ENCODE data around the gene LITAF. TPM values are rescaled to one million over a fixed set of nuclear protein-coding genes. Genes with fewer than 3 reads are reported as not detected.
"Not testable (repeated sequence)": the region's sequence is repeated elsewhere in the genome, so short reads cannot be mapped to it uniquely, and the experiment has no call there.

The LITAF gene
- total RNA-seq, 1 donor from 2014 or later: 102 TPM

GRCh38 chr16:11576427-11577289 is 10.1 kb downstream of the LITAF start:
- intact Hi-C loops (cut with micrococcal nuclease): no loop called here

GRCh38 chr16:11575223-11575589 is 11.5 kb downstream of the LITAF start:
- intact Hi-C loops (cut with micrococcal nuclease): no loop called here

DNA sequence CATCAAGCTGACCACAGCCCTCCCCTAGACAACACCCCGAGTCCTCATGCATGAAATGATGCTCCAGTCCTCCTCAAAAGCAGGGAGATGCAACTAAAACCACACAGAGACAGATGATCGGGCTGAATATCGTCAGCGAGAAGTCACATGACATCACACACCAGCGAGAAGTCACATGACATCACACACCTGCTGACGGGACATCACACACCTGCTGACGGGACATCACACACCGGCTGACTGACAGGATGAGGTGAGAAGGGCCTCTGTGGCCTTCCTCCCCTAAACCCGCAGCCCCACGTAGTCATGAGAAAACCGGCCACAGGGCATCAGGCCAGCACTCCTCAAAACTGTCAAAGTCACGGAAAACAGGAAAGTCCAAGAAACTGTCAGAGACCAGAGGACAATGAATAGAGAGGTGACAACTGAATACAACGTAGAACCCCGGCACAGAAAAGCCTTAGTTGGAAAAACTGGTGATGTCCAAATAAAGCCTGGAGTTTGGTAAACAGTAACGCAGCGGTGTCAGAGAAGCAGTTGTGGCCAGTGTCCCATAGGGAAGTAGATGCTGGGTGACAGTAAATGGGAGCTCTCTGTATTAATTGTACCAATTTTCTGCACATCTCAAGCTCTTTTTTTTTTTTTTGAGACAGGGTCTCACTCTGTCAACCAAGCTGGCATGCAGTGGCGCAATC is 14.3 kb downstream of the LITAF start:
- intact Hi-C loops (cut with micrococcal nuclease): no loop called here

DNA sequence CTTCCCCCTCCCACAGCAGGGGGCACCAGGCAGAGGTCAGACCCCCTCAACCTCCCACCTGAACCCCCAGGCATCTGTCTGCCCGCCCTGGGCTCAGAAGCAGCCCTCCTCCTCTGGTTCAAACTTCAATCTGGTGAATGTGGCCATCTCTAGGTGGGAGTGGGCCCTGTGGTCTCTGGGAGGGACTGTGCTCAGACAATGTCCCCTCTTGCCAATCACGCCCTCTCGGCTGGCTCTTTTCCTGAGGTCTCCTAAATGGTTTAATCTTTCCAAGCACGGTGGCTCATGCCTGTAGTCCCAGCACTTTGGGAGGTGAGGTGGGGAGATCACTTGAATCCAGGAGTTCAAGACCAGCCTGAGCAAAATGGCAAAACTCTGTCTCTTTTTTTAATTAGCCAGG is 15.2 kb downstream of the LITAF start:
- intact Hi-C loops (cut with micrococcal nuclease): no loop called here

GRCh38 chr16:11570806-11571205 is 15.9 kb downstream of the LITAF start:
- intact Hi-C loops (cut with micrococcal nuclease): no loop called here

GRCh38 chr16:11570258-11570657 is 16.5 kb downstream of the LITAF start:
- intact Hi-C loops (cut with micrococcal nuclease): no loop called here

DNA sequence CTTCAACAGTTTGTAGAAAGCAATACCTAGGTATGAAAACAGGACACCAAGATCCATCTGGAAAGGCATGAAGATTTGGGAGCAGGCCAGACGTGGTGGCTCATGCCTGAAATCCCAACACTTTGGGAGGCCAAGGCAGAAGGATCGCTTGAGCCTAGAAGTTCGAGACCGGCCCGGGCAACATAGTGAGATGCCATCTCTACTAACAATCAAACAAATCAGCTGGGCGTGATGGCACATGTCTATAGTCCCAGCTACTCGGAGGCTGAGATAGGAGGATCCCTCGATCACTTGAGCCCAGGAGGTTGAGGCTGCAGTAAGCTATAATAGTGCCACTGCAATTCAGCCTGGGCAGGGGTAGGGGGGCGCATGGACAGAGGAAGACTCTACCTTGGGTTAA is 20.3 kb downstream of the LITAF start:
- intact Hi-C loops (cut with micrococcal nuclease): no loop called here

DNA sequence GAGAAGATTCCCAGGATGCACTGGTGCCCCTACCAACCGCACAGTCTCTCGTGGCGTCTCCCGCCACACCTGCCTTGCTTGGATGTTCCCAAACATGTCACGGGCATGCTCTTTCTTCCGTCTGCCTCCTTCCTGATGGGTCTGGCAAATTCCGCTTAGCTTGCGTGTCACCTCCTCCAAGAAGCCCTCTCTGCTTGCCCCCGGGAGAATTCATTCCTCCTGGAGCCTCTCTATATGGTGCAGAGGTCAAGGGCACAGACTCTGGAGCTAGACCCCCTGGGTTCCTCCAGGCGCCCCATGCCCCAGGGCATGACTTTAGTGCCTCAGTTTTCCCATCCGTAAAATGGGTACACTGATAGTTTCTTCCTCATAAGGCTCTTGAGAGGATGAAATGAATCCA is 21.1 kb downstream of the LITAF start:
- intact Hi-C loops (cut with micrococcal nuclease): no loop called here

GRCh38 chr16:11564046-11564926 is 22.4 kb downstream of the LITAF start:
- intact Hi-C loops (cut with micrococcal nuclease): no loop called here

GRCh38 chr16:11563493-11564040 is 23.2 kb downstream of the LITAF start:
- intact Hi-C loops (cut with micrococcal nuclease): no loop called here

GRCh38 chr16:11562941-11563340 is 23.8 kb downstream of the LITAF start:
- intact Hi-C loops (cut with micrococcal nuclease): no loop called here

GRCh38 chr16:11562411-11562810 is 24.3 kb downstream of the LITAF start:
- intact Hi-C loops (cut with micrococcal nuclease): no loop called here

GRCh38 chr16:11561856-11562255 is 24.9 kb downstream of the LITAF start:
- intact Hi-C loops (cut with micrococcal nuclease): loop anchor here (2.0 kb wide), 2 partner anchors 29 to 57 kb away; no protein-coding TSS in a partner anchor

- intact Hi-C loops (cut with micrococcal nuclease): loop anchor here (2.0 kb wide), 2 partner anchors 29 to 57 kb away; no protein-coding TSS in a partner anchor
Observed at GRCh38 chr16:11561454-11561805, 25.3 kb downstream of the LITAF start.

GRCh38 chr16:11560701-11561453 is 25.8 kb downstream of the LITAF start:
- intact Hi-C loops (cut with micrococcal nuclease): loop anchor here (1.0 to 2.0 kb wide), 3 partner anchors 23 to 58 kb away; no protein-coding TSS in a partner anchor

DNA sequence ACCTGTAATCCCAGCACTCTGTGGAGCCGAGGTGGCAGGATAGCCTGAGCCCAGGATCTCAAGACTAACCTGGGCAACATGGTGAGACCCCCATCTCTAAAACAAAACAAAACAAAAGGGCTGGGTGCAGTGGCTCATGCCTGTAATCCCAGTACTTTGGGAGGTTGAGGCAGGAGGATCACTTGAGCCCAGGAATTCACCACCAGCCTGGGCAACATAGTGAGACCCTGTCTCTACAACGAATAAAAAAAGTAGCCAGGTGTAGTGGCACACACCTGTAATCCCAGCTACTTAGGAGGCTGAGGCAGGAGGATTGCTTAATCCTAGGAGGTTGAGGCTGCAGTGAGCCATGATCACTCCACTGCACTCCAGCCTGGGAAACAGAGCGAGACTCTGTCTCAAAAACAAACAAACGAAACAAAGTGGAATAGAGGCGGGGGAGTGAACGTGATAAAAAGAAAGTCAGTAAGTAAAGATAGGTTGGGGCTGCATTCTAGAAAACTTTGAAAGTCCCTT is 28.4 kb downstream of the LITAF start:
- intact Hi-C loops (cut with micrococcal nuclease): not testable (repeated sequence)

- intact Hi-C loops (cut with micrococcal nuclease): no loop called here
Observed at GRCh38 chr16:11557801-11558200, 28.9 kb downstream of the LITAF start.

- intact Hi-C loops (cut with micrococcal nuclease): no loop called here
Observed at GRCh38 chr16:11556945-11557720, 29.6 kb downstream of the LITAF start.

GRCh38 chr16:11556214-11556819 is 30.4 kb downstream of the LITAF start:
- intact Hi-C loops (cut with micrococcal nuclease): no loop called here

Measured in T-helper 2 cell treated with Interferon-gamma antibody and Interleukin-4, amounts not matched to agents 100 ng/mL and 5 ng/mL, for 36 hours (primary cell).